ENCODE measurements around the gene STEAP3.

GRCh38 chr2:119253760-119254600 is 30.3 kb downstream of the STEAP3 start:
- TF ChIP-seq POLR2AphosphoS5 (IDR thresholded peaks at IDR 0.05) = no peak
- no peak for TF ChIP-seq CTCF (IDR thresholded peaks at IDR 0.05)
- TF ChIP-seq POLR2A (IDR thresholded peaks at IDR 0.05) = no peak
- no peak for TF ChIP-seq EP300 (IDR thresholded peaks at IDR 0.05)

Data from suprapubic skin (tissue), 4 donors.